ENCODE data around the gene RHPN2.

RHPN2 gene

GRCh38 chr19:33063753-33064457 is 783 bp downstream of the RHPN2 start:
- Histone ChIP-seq H3K4me2 (ENCODE audit: low read depth, low read length, poor library complexity, severe bottlenecking) (no peak overlapping the region), H3K27me3 (ENCODE audit: insufficient read depth, low read length, poor library complexity, severe bottlenecking) (no peaks in the 10 kb centered on the region), H3K4me1 (ENCODE audit: insufficient read depth, low read length, poor library complexity, severe bottlenecking) (no peaks in the 10 kb centered on the region), H3K4me3 (ENCODE audit: low read length, poor library complexity, severe bottlenecking) (no peak overlapping the region), H3K9me3 (ENCODE audit: insufficient read depth, low read depth, low read length) (no peaks in the 10 kb centered on the region), H3K36me3 (ENCODE audit: insufficient read depth, low read length) (no peaks in the 10 kb centered on the region), H2AFZ (ENCODE audit: low read length) (no peak overlapping the region), H3K9ac (ENCODE audit: low read depth, low read length, poor library complexity, severe bottlenecking) (no peak overlapping the region), H3K79me2 (ENCODE audit: insufficient read depth, low read length) (no peaks in the 10 kb centered on the region), H3F3A (ENCODE audit: low read depth) (no peaks in the 10 kb centered on the region), H4K20me1 (ENCODE audit: insufficient read depth, low read length, poor library complexity, severe bottlenecking) (no peaks in the 10 kb centered on the region), H3K9me2 (replicated peaks; ENCODE audit: low read depth, low read length) (no peaks in the 10 kb centered on the region)
- TF ChIP-seq CTCF (conservative IDR thresholded peaks at IDR 0.05; ENCODE audit: low read length) (no peak), EZH2phosphoT487 (IDR thresholded peaks at IDR 0.05; ENCODE audit: borderline replicate concordance) (no peak)

GRCh38 chr19:33063356-33063752 is 1.3 kb downstream of the RHPN2 start:
- Histone ChIP-seq H3K4me3 (ENCODE audit: low read length, poor library complexity, severe bottlenecking) (no peak overlapping the region), H3K4me2 (ENCODE audit: low read depth, low read length, poor library complexity, severe bottlenecking) (no peak overlapping the region), H3K9ac (ENCODE audit: low read depth, low read length, poor library complexity, severe bottlenecking) (no peak overlapping the region)

GRCh38 chr19:33062902-33063301 is 1.8 kb downstream of the RHPN2 start:
- Histone ChIP-seq H3K9ac (ENCODE audit: low read depth, low read length, poor library complexity, severe bottlenecking) (no peak overlapping the region), H3K4me2 (ENCODE audit: low read depth, low read length, poor library complexity, severe bottlenecking) (no peak overlapping the region), H3K4me1 (ENCODE audit: insufficient read depth, low read length, poor library complexity, severe bottlenecking) (no peaks in the 10 kb centered on the region), H3F3A (ENCODE audit: low read depth) (no peaks in the 10 kb centered on the region), H3K36me3 (ENCODE audit: insufficient read depth, low read length) (no peaks in the 10 kb centered on the region), H3K9me2 (replicated peaks; ENCODE audit: low read depth, low read length) (no peaks in the 10 kb centered on the region), H2AFZ (ENCODE audit: low read length) (no peak overlapping the region), H3K27me3 (ENCODE audit: insufficient read depth, low read length, poor library complexity, severe bottlenecking) (no peaks in the 10 kb centered on the region), H3K9me3 (ENCODE audit: insufficient read depth, low read depth, low read length) (no peaks in the 10 kb centered on the region), H4K20me1 (ENCODE audit: insufficient read depth, low read length, poor library complexity, severe bottlenecking) (no peaks in the 10 kb centered on the region), H3K4me3 (ENCODE audit: low read length, poor library complexity, severe bottlenecking) (no peak overlapping the region), H3K79me2 (ENCODE audit: insufficient read depth, low read length) (no peaks in the 10 kb centered on the region)
- TF ChIP-seq CTCF (conservative IDR thresholded peaks at IDR 0.05; ENCODE audit: low read length) (no peak), EZH2phosphoT487 (IDR thresholded peaks at IDR 0.05; ENCODE audit: borderline replicate concordance) (no peak)

More at GRCh38 chr19:33063356-33063752, 1.3 kb downstream of the RHPN2 start:
- Histone ChIP-seq H3K36me3 (ENCODE audit: insufficient read depth, low read length) (no peaks in the 10 kb centered on the region), H3K27me3 (ENCODE audit: insufficient read depth, low read length, poor library complexity, severe bottlenecking) (no peaks in the 10 kb centered on the region), H3K9me3 (ENCODE audit: insufficient read depth, low read depth, low read length) (no peaks in the 10 kb centered on the region), H3F3A (ENCODE audit: low read depth) (no peaks in the 10 kb centered on the region), H3K4me1 (ENCODE audit: insufficient read depth, low read length, poor library complexity, severe bottlenecking) (no peaks in the 10 kb centered on the region), H3K79me2 (ENCODE audit: insufficient read depth, low read length) (no peaks in the 10 kb centered on the region), H4K20me1 (ENCODE audit: insufficient read depth, low read length, poor library complexity, severe bottlenecking) (no peaks in the 10 kb centered on the region), H3K9me2 (replicated peaks; ENCODE audit: low read depth, low read length) (no peaks in the 10 kb centered on the region), H2AFZ (ENCODE audit: low read length) (no peak overlapping the region)
- no peak for TF ChIP-seq EZH2phosphoT487 (IDR thresholded peaks at IDR 0.05; ENCODE audit: borderline replicate concordance)
- no peak for TF ChIP-seq CTCF (conservative IDR thresholded peaks at IDR 0.05; ENCODE audit: low read length)

Measured in Loucy (cell line).